AG10803 (cell line): ENCODE measurements around the gene PSMB8.
A peak's percentile ranks its signal among the peaks of the same experiment; 100 is the strongest.

Experiments
- DNase-seq: peaks from one replicate; pipeline ENCODE4 v3.0.0; 2010; ENCODE audit warnings: low read depth
- H3K4me3 ChIP-seq: 2 replicates; pipeline ENCODE4 v1.5.1; 2011; ENCODE audit warnings: mild to moderate bottlenecking, low read length, control low read depth
- TF ChIP-seq, protein P1 (sequence below): conservative IDR thresholded peaks from 2 replicates; pipeline ENCODE4 v1.5.1; 2011; ENCODE audit warnings: mild to moderate bottlenecking, low read length, control low read depth, inconsistent platforms

PSMB8 gene

GRCh38 chr6:32843979-32844838 is at the start of gene PSMB8:
Gene PSMB8, minus strand, starts transcription at chr6:32844047. Its CDS starts 51 bp downstream, at chr6:32843996.
- DNase-seq = peak; percentile 91
- peak within 1 kb of the TSS; percentile 91 for H3K4me3 ChIP-seq
- TF ChIP-seq, protein P1, sequence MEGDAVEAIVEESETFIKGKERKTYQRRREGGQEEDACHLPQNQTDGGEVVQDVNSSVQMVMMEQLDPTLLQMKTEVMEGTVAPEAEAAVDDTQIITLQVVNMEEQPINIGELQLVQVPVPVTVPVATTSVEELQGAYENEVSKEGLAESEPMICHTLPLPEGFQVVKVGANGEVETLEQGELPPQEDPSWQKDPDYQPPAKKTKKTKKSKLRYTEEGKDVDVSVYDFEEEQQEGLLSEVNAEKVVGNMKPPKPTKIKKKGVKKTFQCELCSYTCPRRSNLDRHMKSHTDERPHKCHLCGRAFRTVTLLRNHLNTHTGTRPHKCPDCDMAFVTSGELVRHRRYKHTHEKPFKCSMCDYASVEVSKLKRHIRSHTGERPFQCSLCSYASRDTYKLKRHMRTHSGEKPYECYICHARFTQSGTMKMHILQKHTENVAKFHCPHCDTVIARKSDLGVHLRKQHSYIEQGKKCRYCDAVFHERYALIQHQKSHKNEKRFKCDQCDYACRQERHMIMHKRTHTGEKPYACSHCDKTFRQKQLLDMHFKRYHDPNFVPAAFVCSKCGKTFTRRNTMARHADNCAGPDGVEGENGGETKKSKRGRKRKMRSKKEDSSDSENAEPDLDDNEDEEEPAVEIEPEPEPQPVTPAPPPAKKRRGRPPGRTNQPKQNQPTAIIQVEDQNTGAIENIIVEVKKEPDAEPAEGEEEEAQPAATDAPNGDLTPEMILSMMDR = peak; percentile 32

- TF ChIP-seq, protein P1 = no peak
Observed at GRCh38 chr6:32890831-32891230, 47.0 kb upstream of the PSMB8 start.

DNA sequence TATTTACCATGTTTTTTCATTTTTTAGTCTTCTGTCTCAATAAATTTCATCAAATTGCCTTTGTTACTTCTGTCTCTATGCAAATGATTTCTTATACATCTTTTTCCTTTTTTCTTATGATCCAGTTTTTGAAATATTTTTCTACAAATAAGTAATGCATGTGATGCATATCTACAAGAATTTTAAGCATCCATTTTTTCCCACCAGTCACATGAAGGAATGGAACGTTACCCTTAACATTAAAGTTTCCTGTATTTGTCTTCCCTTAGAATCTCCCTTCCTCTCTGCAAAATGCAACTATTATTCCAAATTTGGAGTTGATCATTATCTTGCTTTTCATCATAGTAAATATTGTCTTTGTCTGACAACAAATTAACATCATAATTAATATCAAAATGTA is 45.7 kb upstream of the PSMB8 start:
- H3K4me3 ChIP-seq = no peak overlapping the region
- TF ChIP-seq, protein P1 = no peak
- no peak for DNase-seq

More at GRCh38 chr6:32890831-32891230, 47.0 kb upstream of the PSMB8 start:
- DNase-seq = no peak
- H3K4me3 ChIP-seq = no peak overlapping the region

DNA sequence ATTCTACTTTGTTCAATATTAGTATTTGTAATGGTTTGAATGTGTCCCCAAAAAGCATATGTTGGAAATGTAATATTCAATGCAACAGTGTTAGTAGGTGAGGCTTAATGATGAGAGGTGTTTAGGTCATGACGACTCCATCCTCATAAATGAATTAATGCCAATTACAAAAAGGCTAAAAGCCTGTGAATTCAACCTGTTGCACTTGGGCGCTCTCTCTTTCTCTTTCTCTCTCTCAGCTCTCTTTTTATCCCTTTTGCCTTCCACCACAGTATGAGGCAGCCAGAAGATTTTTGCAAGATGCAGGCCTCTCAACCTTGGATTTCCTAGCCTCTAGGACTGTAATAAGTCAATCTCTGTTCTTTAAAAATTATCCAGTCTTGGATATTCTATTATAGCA is 44.7 kb upstream of the PSMB8 start:
- no peak overlapping the region for H3K4me3 ChIP-seq
- no peak for DNase-seq
- TF ChIP-seq, protein P1 = no peak

GRCh38 chr6:32887616-32888015 is 43.8 kb upstream of the PSMB8 start:
- DNase-seq = no peak
- H3K4me3 ChIP-seq = no peak overlapping the region
- TF ChIP-seq, protein P1 = no peak

DNA sequence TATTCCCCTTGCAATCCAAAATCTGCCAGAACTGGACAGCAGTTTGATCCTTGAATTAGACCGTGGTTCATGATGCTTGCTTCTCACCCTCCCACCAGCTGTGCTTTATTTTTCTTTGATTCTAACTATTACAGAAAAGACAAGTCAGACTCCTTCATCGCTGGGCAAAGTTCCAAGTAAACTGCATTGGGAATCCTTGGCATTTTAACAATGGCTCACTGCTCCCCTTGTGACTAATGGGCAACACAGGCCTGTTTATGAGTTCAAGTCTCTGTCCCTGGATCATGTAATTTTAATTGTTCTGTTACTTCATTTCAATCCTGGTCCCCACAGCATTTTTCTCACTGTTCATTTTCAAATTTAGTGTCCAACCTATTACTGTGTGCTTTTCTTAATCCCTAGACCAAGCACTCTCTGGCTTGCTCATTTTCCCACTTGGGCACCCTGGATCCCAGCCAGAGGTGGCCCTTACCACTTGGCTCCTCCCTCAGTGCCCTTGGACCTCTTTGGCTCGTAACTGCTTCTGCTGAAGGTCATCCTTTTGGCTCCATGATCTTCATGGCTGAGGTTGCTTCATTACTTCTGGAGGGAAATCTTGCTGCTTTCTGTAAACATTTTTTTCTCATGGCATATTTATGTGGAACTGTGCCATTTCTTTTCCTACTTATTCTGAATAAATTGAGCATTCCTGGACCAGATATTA is 43.0 kb upstream of the PSMB8 start:
- DNase-seq = peak; percentile 78
- TF ChIP-seq, protein P1 = no peak
- no peak overlapping the region for H3K4me3 ChIP-seq
